Measurements from ENCODE around the gene LRRC72.
A peak's percentile ranks its signal among the peaks of the same experiment; 100 is the strongest.
"Not testable (repeated sequence)": the region's sequence is repeated elsewhere in the genome, so short reads cannot be mapped to it uniquely, and the experiment has no call there.

The LRRC72 gene

DNA sequence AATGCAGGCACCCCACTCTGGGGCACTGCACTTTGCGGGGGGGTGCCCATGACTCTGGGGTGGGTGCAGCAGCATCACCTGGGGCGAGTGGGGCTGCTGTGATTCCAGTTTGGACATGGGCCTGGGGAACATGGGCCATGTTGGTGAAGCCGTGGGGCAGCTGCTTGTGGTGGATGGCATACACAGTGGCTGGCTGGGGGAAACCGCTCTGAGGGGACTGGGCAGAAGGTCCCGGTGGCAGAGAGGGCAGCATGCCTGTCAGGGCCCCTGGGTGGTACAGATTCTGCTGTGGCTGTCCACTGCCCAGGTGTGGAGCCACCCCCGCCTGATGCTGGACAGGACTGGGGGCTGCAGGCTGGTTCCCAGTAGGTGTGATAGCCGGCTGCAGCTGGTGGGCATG is 57.2 kb downstream of the LRRC72 start:
- no peak for DNase-seq

DNA sequence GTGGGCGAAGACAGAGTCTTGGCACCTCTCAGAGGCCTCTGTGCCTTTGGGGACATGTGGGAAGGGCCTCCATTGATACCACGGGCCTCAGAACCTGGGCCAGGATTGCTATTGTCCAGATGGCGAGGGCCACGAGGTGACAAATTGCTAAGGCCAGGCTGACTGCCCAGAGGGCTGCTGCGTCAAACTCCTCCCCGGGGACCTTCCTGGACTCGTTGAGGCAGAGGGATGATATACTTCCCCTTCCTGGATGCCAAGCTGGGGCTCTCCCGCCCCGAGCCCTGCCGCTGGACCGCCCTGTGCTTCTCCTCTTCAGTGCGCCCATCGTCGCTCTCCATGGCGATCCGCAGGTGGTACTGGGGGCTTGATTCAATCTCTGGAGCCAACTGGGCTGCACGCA is 58.9 kb downstream of the LRRC72 start:
- DNase-seq, result no peak

DNA sequence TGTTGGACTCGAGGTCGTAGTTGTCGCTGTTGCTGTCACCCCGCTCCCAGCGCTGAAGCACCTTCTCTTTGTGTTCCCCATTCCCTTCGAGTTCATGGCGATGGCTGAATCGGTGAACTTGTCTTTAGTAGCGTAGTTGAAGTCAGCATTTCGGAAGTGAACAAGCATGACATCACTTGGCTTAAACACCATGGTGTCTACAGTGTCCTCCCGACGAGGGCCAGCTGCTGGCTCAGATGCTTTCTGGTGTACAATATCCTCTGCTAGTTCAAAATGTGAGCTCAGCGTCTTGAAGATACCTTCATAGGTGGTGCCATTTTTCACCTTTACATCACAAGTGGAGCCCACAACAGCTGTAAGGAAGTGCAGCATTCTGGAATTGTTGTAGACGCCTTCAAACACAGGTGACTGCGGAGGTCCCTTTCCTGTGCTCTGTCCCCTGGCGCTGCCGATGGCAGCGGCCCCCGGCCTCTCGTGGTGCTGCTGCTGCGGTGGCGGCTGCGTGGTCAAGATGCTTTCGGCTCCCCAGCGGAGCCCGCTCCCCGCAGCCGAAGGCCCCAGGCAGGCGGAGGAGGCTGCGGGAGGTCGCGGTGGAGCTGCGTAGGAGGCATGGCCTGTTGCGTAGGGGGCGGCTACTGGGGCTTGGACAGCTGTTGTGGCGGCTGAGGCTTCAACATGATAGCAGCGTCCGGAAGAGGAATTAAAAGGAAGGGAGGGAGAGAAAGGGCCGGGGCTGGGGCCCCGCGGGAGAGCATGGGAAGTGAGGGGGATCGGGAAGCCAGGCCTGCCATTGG is 59.7 kb downstream of the LRRC72 start:
- DNase-seq, result no peak

DNA sequence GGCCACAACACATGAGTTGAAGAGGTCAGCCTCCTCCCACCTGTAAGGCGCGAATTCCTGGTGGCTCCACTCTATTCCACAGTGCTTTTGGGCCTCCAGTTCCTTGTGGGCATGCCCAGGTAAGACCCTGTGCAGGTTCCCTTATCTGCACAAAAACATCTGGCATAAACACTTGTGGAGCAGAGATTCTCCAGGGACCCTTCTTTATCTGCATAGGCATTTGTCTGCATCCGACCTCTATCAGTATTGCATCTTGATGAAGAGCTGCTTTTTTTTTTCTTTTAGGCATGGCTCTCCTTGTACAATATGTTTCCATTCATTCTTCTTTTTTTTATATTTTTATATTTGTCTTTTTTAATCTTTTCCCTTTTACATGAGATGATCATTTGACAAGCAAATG is 60.5 kb downstream of the LRRC72 start:
- no peak for DNase-seq

DNA sequence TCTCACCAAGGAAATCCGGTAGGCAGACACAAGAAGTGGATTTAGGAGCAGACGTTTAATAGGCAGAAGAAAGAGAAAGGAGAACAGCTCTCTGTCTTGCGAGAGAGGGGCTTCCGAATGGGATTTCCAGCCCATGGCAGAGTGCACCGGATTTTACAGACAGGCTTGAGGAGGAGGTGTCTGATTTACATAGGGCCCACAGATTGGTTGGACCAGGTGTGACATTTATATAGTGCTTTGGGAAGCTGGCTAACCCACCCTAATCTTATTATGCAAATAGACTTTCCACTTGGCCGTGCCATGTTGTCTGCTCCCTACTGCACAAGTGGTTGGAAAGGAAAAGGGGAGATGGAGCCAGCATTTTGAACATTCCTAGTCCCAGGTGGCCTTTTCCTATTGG is 61.2 kb downstream of the LRRC72 start:
- DNase-seq, result no peak

DNA sequence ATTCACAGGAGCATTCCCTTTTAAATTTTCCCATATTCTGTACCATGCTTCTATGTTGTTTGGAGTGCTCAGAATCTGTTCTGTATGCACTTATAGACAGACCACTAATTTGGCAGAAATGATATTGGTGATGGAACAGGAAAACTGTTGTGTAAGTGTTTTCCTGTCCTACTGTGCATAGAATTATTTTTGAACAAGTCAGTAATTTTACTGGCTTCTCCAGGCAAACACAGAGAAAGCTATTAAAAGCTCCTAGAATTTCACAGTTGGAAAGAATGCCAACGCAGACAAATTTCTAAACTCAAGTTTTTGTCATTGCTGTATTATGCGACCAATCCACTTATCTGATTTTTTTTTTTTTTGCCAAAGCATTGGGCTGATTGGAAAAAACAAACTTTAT is 63.3 kb downstream of the LRRC72 start:
- DNase-seq, result no peak

DNA sequence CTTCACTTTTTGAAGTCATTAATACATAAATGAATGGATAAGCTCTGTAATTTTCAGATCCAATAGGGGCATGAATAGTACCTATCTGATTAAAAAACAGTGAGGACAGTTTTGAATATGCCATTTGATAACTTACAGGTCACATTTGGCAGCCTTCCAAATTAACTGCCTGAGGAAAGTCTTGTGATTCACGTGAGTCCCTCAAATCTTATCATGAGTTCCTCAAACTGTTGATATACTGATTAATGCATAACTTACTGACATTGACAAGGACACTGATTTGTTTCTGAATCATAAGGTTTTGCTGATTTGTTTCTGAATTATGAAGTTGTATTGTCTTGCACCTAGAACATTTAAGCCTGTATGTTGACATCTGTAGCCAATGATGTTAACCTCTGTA is 63.8 kb downstream of the LRRC72 start:
- DNase-seq, result no peak

DNA sequence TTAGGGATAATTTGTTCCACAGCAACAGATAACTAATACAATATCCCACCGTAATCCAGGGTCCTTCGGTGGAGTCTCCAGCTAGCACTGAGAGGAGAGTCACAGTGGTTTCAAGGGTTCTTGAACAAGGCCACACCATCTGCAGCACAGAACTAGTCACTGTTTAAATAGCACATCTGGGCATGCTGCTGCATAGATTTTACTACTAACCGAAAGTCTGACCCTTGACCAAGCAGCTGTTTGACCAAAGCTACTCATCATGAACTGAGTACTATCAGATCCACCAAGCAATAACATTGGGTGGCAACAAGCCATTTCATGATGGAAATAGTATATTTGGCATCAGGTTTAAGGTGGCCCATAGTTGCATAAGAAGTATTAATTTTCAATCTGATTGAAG is 65.8 kb downstream of the LRRC72 start:
- DNase-seq, result peak; percentile 20

DNA sequence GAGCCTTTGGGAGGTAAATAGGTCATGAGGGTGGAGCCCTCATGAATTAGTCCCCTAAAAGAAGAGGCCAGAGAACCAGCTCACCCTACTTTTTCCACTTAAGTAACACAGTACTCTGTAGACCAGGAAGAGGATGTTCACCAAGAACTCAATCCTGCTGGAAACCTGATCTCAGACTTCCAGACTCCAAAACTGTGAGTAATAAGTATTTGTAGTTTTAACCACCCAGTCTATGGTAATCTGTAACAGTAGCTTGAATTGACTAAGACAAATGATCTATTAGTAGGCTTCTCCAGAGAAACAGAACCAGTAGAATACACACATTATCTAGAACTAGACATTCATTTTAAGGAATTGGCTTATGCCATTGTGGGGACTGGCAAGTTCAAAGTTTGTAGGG is 67.4 kb downstream of the LRRC72 start:
- peak; percentile 52 for DNase-seq

DNA sequence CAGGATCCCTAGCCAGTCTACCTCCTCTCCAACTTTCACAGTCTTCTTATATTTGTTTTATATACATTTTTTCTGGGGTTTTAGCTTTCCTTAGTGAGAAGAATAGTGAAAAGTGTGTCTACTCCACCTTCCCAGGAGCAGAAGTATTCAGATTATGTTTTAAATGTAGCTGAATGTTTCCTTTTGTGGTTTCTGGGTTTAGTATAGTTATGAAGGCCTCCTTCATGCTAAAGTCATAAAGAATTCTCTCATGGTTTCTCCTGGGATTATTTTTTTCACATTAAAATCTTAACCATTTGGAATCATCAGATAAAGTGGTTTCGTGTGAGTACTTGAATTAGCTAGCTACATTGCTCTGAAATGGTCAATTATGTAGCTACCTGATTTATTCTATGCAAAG is 68.1 kb downstream of the LRRC72 start:
- DNase-seq, result no peak

DNA sequence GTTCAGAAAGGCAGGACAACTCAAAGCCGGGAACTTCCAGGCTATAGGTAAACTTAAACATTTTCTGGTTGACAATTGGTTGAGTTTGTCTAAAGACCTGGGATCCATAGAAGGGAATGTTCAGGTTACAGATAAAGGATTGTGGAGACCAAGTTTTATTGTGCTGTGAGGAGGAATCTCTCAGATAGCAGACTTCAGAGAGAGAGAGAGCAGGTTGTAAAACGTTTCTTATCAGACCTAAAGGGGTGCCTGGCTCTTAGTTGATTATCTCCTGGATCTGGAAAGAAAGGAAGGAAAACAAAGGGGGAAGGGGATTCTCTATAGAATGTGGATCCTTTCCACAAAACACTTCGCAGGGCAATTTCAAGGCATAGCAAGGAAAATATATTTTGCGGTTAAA is 69.0 kb downstream of the LRRC72 start:
- not testable (repeated sequence) for DNase-seq

DNA sequence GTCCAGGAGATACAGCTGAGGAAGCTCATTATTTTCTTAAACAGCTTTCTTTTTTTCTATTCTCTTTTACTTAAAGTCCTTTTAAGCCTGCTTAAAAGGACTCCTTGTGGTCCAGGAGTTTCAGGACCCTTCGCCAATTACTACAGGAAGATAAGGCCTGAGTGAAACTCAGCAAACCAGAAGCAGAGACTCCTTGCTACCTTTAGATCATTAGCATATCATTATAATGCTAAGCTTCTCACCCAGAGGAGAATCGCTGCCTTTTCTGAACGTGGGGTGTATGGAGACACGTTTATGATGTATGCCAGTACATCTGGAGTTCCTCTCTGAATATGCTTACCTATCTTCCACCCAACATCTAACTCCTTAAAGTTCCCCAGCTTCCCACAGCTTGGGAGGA is 71.4 kb downstream of the LRRC72 start:
- no peak for DNase-seq

DNA sequence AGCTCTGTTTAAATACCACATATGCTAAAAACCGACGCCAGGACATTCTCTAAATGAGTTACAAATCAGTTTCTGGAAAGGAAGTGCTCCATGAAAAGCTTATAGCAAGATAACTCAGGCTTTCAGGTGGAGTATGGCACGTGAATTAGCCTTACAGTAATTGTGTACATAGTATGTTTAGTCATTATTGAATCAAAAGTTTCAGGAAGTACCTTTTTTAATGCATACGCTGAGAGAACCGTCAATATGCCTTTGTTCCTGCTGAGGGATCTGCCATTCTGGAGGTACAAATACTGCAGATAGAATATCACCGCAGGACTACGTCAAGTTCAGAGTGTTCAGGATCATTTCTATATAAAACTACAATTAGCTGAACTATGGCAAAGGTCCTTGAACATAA is 73.2 kb downstream of the LRRC72 start:
- DNase-seq, result no peak

DNA sequence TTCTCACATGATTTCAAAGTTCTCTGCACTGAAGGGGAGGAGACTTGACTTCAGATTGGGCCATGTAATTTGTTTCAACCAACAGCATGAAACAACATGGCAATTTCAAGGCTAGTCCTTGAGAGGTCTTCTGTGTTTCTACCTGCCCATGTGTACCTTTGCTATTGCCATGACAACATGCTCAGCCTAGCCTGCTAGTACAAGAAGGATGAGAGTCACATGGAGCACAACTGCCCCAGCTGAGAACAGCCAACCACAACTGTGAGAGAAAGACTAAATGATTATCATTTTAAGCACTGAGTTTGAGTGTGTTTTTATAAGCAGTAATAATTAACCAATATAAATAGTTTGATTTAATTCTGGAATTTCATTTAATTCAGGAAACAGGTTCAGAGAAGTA is 77.0 kb downstream of the LRRC72 start:
- DNase-seq, result no peak

DNA sequence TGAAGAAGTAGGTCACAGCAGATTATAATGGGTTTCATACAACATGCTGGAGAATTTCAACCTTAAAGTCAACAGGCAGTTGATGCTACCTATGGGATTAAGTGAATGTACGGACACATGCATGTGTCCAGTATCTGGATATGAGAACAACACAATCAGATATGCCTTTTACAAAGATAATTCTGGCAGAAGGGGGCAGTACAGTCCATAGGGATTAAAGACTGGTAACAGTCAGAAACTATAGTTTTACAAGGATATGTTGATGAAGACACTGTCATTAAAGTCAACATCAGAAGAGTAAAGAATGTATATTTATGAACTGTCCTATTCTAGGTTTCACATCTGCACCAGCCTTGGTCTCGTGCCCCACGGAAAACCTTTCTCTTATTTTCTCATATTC is 77.4 kb downstream of the LRRC72 start:
- DNase-seq, result peak; percentile 36

DNA sequence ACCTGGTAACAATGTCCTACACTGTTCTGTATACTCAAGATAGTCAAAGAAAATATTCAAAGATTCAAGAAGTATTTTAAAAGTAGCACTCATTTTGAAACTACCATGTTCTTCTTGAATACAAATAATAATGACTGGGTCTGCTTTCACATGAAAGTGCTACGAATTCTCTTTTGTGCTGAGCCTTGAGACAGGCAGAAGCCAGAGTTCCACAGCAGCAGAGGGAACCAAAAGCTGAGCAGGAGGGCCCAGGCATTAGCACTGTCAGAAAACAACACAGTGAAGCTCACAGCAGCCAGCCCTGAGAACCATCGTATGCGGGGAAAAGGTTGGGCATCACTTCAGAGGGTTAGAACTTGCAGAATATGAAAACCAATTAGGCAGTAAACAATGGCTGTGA is 80.1 kb downstream of the LRRC72 start:
- no peak for DNase-seq

DNA sequence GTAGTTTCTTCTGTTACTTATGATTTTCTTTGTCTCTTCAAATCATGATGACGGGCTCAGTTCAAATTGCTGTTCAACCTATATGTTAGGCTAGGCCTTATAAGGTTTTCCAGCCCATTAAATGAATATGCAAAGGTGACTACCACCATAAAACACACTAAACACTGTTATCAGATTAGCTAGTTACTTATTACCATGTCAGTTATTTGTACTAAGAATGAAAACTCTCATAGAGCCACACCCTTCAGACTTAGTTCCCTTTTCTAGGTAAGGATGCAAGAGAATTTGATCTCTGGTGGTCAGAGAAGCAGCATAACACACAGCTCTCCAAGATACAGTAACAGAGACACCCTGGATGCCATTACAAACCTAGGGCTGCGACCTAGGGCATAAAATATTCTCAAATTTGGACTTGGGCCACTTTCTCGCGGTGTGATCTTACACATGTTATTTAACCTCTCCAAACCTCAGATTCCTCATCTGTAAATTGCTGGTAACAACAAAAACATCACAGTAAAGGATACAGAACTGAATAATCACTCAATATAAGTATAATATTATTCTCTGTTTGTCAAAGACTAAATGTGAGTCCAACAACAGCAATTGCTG is 83.3 kb downstream of the LRRC72 start:
- no peak for DNase-seq

DNA sequence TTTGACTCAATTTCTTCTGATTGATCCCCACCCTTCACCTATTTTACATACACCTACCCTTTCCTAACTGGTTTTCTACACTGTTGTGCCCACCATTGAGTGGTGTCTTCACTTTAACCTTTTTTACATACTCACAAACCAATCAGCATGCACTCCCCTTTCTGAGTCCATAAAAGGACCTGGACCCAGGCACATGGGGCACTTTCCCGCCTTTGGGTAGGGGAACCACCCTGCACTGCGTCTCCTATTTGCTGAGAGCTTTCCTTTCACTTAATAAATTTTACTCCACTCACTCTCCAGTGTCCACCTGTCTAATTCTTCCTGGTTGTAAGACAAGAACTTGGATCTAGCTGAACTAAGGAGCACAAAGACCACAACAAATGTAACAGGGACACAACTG is 85.1 kb downstream of the LRRC72 start:
- DNase-seq, result no peak

DNA sequence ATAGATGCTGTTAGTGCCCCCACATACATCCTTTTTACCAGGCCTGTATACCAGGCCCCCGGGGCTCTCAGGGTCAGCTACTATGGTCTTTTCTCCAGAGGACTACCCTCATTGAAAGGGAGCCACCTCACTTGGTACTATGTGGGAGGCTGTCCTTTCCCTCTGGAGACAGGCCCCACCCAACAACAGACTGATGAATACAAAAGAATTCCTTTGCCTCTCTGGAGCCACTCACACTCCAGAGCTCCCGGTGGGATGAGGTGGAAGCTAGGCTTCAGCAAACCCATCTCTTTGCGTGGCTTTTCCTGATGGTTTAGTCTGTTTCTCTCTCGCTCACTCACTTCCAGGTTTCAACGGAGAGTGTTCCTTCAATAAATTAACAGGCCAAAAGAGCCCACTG is 88.6 kb downstream of the LRRC72 start:
- DNase-seq, result no peak

DNA sequence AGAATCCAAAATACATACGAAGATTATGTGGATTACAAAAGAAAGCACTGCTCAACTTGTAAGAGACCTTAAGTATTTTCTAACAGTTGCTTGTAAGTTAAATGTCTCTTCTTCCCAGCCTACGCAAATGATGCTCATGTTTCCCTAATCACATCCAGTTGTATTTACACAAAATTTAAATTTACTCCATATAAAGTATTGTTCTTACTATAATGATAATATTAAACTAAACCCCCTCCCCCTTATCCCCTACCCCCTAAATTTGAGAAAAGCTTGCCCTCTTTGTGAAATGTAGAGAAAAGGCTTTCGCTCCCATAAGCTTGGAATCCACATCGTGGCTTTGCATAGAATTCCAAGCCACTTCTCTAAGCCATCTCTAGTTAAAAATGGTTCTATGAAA is 89.5 kb downstream of the LRRC72 start:
- DNase-seq, result no peak

DNA sequence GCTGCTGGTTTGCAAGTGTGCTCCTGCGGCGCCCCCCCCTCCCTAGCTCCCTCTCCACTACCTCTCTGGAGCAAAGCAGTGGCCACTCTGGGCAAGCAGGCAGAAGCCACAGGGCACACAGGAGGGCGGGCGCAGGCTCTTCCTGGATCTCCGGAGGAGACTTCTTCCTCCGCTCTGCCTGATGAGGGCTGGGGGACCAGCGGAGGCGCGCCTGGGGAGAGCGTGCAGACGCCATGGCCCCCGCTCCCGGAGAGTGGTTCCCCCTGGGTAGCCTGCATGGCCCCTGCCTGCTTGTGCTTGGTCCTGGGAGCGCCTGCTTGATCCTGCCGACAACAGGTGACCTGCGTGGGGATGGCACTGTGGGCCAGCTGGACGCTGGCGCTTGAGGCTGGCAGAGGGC is 89.9 kb downstream of the LRRC72 start:
- DNase-seq, result no peak

DNA sequence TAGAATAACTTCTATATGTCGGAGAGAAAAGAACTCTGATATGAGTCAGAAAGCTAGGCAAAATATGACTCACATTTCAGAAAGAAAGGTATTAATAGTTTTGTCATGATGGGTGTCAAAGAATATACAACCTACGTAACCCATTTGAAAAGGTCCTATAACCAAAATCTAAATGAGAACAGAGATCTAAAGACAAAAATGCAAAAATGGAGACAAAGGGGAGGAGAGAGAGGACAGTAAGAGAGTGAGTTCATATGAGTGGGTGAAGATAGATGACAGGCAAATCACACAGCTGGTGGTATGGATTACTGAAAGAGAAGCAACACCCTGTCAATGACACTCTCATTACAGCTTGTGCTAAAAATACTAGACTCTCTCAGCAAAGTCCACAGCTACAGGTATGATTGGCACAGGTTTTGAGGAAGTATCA is 93.4 kb downstream of the LRRC72 start:
- no peak for DNase-seq

DNA sequence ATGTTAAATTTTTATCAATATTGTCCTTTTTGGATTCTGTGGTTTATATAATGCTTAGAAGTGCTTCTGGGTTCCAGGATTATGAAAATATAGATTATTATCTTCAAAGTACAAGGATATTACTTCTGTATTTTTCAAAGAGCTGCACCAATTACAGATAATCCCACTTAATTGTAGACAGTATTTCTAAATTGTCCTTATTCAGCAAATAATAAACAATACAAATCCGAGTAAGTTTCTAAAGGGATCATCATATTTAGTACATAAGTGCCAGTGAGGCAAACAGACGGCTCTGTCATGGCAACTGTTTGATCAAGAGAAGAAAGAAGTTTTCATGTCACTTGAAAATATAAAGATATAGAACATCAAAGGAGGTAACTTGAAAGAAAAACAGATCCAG is 99.8 kb downstream of the LRRC72 start:
- DNase-seq, result no peak

DNA sequence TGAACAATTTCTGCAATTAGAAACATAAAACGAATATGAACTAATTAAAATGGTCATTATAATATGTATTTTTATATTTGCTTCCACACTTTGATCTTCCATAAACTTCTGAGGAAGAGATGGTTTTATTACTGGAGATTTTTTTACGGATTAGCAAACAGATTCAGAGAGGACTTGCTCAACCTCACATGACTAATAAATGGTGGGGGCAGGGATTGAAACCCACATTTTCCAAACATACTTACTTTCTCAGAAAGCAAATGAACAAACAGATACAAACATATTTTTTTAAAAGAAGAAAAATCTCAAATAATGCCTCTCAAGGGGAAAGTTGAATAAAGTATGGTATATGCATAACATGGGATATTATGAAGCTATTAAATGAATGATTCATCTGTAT is 100.6 kb downstream of the LRRC72 start:
- peak; percentile 59 for DNase-seq

DNA sequence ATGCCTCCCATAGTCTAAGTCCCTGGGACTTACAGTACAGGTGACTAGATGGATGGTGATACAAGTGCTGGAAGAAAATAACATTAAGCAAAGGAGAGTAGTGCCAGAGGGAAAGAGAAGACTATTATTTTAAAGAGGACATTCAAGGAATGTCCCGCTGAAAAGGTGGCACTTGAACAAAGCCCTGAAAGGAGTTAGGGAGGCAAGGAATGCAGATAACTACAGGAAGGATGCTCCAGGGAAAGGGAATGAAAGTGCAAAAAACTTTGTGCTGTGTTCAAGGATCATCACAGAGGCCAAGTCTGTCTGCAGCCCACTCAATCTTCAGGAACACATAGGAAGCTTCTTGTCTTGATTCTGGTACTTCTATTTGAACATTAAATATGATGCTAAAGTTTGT is 104.0 kb downstream of the LRRC72 start:
- DNase-seq, result no peak

Data from HCEC 1CT (cell line).